Measurements from ENCODE around the gene NTRK1.

DNA sequence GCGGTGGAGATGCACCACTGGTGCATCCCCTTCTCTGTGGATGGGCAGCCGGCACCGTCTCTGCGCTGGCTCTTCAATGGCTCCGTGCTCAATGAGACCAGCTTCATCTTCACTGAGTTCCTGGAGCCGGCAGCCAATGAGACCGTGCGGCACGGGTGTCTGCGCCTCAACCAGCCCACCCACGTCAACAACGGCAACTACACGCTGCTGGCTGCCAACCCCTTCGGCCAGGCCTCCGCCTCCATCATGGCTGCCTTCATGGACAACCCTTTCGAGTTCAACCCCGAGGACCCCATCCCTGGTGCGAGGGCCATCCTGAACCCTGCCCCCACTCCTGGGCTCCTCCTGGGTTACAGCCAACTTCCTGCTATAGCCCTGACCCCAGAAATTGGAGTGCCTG is 13.0 kb downstream of the NTRK1 start:
- TF ChIP-seq, protein P1, sequence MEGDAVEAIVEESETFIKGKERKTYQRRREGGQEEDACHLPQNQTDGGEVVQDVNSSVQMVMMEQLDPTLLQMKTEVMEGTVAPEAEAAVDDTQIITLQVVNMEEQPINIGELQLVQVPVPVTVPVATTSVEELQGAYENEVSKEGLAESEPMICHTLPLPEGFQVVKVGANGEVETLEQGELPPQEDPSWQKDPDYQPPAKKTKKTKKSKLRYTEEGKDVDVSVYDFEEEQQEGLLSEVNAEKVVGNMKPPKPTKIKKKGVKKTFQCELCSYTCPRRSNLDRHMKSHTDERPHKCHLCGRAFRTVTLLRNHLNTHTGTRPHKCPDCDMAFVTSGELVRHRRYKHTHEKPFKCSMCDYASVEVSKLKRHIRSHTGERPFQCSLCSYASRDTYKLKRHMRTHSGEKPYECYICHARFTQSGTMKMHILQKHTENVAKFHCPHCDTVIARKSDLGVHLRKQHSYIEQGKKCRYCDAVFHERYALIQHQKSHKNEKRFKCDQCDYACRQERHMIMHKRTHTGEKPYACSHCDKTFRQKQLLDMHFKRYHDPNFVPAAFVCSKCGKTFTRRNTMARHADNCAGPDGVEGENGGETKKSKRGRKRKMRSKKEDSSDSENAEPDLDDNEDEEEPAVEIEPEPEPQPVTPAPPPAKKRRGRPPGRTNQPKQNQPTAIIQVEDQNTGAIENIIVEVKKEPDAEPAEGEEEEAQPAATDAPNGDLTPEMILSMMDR (IDR thresholded peaks at IDR 0.05) = no peak
- no peak for TF ChIP-seq EP300 (IDR thresholded peaks at IDR 0.05; ENCODE audit: borderline replicate concordance in 1 of 2, low read depth in 1 of 2, low read length in 1 of 2)
- TF ChIP-seq JUND (IDR thresholded peaks at IDR 0.05) = no peak
- no peak for TF ChIP-seq POLR2AphosphoS5 (IDR thresholded peaks at IDR 0.05; ENCODE audit: low read depth, low read length)
- TF ChIP-seq, protein P2, sequence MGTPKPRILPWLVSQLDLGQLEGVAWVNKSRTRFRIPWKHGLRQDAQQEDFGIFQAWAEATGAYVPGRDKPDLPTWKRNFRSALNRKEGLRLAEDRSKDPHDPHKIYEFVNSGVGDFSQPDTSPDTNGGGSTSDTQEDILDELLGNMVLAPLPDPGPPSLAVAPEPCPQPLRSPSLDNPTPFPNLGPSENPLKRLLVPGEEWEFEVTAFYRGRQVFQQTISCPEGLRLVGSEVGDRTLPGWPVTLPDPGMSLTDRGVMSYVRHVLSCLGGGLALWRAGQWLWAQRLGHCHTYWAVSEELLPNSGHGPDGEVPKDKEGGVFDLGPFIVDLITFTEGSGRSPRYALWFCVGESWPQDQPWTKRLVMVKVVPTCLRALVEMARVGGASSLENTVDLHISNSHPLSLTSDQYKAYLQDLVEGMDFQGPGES (IDR thresholded peaks at IDR 0.05; ENCODE audit: low read depth, low read length) = no peak
- TF ChIP-seq NRF1 (IDR thresholded peaks at IDR 0.05; ENCODE audit: low read depth, low read length) = no peak
- TF ChIP-seq FOXJ3 (CRISPR knock-in tag; IDR thresholded peaks at IDR 0.05) = no peak
